MG63 (cell line): ENCODE measurements around the gene VSIG10L2. TPM values are rescaled to one million over a fixed set of nuclear protein-coding genes. Genes with fewer than 3 reads are reported as not detected.

Source experiments
- total RNA-seq: library from RNA; depleted of rRNA; stranded (reverse); fragments of >200 nt; shearing (Covaris generic); gene quantifications from 2 replicates; pipeline ENCODE4 v1.2.3, GENCODE V29; 2014; ENCODE audit warnings: low replicate concordance; rRNA removed

VSIG10L2 gene
- total RNA-seq, 1 experiment from 2014 or later: not detected

Other genes starting within 250 kb of the VSIG10L2 start
- not detected in 2 replicates for gene PATE1, start 199.8 kb upstream of the VSIG10L2 start, total RNA-seq
- 0.07 TPM in 1 of 2 replicates, not detected in the other for gene PATE2, start 167.2 kb upstream of the VSIG10L2 start, total RNA-seq
- not detected in 2 replicates for gene PATE3, start 157.9 kb upstream of the VSIG10L2 start, total RNA-seq
- gene PATE4, start 112.7 kb upstream of the VSIG10L2 start, total RNA-seq: not detected in 2 replicates
- gene HYLS1, start 58.4 kb upstream of the VSIG10L2 start, total RNA-seq: 10.9 and 15.1 TPM in 2 replicates
- 10.6 and 21.3 TPM in 2 replicates for gene PUS3, start 42.8 kb upstream of the VSIG10L2 start, total RNA-seq
- gene DDX25, start 41.5 kb upstream of the VSIG10L2 start, total RNA-seq: not detected in 2 replicates
- gene CDON, start 116.8 kb downstream of the VSIG10L2 start, total RNA-seq: 25.4 and 36.3 TPM in 2 replicates